Activated T-helper 1 cell treated with anti-CD3 and anti-CD28 coated beads, Interleukin-2, amount 50 U/mL, for 16 hours (primary cell): Measurements from ENCODE around the gene ILK.

Experiments used
- DNase-seq, 2 donors: peaks; one replicate each; pipeline ENCODE4 v3.0.0-alpha.2; 2020; ENCODE audit warnings: low read depth in 1 of 2, low spot score in 1 of 2

Gene ILK

GRCh38 chr11:6604790-6605189, 1.2 kb downstream of the ILK start:
- DNase-seq = no peak

GRCh38 chr11:6606471-6607189, 3.1 kb downstream of the ILK start:
- no peak for DNase-seq

- no peak for DNase-seq
These were observed 3.7 kb downstream of the ILK start for GRCh38 chr11:6607190-6607795.

GRCh38 chr11:6608011-6608410, 4.4 kb downstream of the ILK start:
- DNase-seq = no peak

- DNase-seq = no peak
These were observed 5.3 kb downstream of the ILK start for GRCh38 chr11:6608726-6609501.

GRCh38 chr11:6609502-6610015, 6.0 kb downstream of the ILK start:
- DNase-seq = no peak

GRCh38 chr11:6610591-6610990, 7.0 kb downstream of the ILK start:
- no peak for DNase-seq

GRCh38 chr11:6611092-6611962, 7.8 kb downstream of the ILK start:
- DNase-seq = no peak

GRCh38 chr11:6611963-6612212, 8.3 kb downstream of the ILK start:
- no peak for DNase-seq

- DNase-seq = peak; percentile 88 to 90
These were observed 8.9 kb downstream of the ILK start, which contains the start of gene TAF10 for GRCh38 chr11:6612213-6613041. Gene TAF10, minus strand, starts transcription at chr11:6612216. Its CDS starts 27 bp downstream, at chr11:6612189.

GRCh38 chr11:6613496-6613895, 9.9 kb downstream of the ILK start:
- DNase-seq = no peak

GRCh38 chr11:6614446-6614845, 10.9 kb downstream of the ILK start:
- DNase-seq = no peak

GRCh38 chr11:6615046-6615445, 11.5 kb downstream of the ILK start:
- no peak for DNase-seq

- DNase-seq = no peak
These were observed 12.5 kb downstream of the ILK start for GRCh38 chr11:6615882-6616585.

GRCh38 chr11:6616596-6617250, 13.1 kb downstream of the ILK start:
- DNase-seq = no peak

- DNase-seq = no peak
These were observed 13.8 kb downstream of the ILK start for GRCh38 chr11:6617315-6617781.

GRCh38 chr11:6618117-6619003, 14.8 kb downstream of the ILK start:
- peak; percentile 39 to 52 for DNase-seq
